NCI-H1048 (cell line): ENCODE measurements around the gene SNRNP200.
A peak's percentile ranks its signal among the peaks of the same experiment; 100 is the strongest.
"Not testable (repeated sequence)": the region's sequence is repeated elsewhere in the genome, so short reads cannot be mapped to it uniquely, and the experiment has no call there.

Experiments
- DNase-seq: peaks from one replicate; lab custom pipeline; 2025; lab: John Stamatoyannopoulos, UW

The SNRNP200 gene

GRCh38 chr2:96274355-96275056 is 30.8 kb downstream of the SNRNP200 start:
- DNase-seq = no peak

- no peak for DNase-seq
These were observed 31.6 kb downstream of the SNRNP200 start for GRCh38 chr2:96273763-96274162.

GRCh38 chr2:96271995-96272394 is 33.4 kb downstream of the SNRNP200 start:
- no peak for DNase-seq

GRCh38 chr2:96267159-96267971 is 38.0 kb downstream of the SNRNP200 start:
- no peak for DNase-seq

- DNase-seq = peak; percentile 94
These were observed 39.3 kb downstream of the SNRNP200 start, which contains the start of the genes CIAO1 and TMEM127 for GRCh38 chr2:96265840-96266679. Gene CIAO1 (plus strand): TSS chr2:96266225. CDS start chr2:96266351, 126 bp downstream. Gene TMEM127 (minus strand): TSS chr2:96265997. CDS start chr2:96265381, 616 bp downstream.

GRCh38 chr2:96265349-96265839 is 40.0 kb downstream of the SNRNP200 start:
- no peak for DNase-seq

- DNase-seq = no peak
These were observed 40.5 kb downstream of the SNRNP200 start for GRCh38 chr2:96264656-96265348.

GRCh38 chr2:96264086-96264485 is 41.3 kb downstream of the SNRNP200 start:
- no peak for DNase-seq

- no peak for DNase-seq
These were observed 43.0 kb downstream of the SNRNP200 start for GRCh38 chr2:96262306-96262705.

- DNase-seq = no peak
These were observed 43.9 kb downstream of the SNRNP200 start for GRCh38 chr2:96261328-96262003.

- DNase-seq = no peak
These were observed 44.7 kb downstream of the SNRNP200 start for GRCh38 chr2:96260387-96261260.

GRCh38 chr2:96259497-96259921 is 45.8 kb downstream of the SNRNP200 start:
- no peak for DNase-seq

GRCh38 chr2:96258166-96259022 is 47.0 kb downstream of the SNRNP200 start:
- no peak for DNase-seq

GRCh38 chr2:96257744-96258143 is 47.6 kb downstream of the SNRNP200 start:
- DNase-seq = not testable (repeated sequence)

- no peak for DNase-seq
These were observed 48.7 kb downstream of the SNRNP200 start for GRCh38 chr2:96256611-96257113.

- no peak for DNase-seq
These were observed 50.8 kb downstream of the SNRNP200 start for GRCh38 chr2:96254571-96254970.

- DNase-seq = no peak
These were observed 52.3 kb downstream of the SNRNP200 start for GRCh38 chr2:96253006-96253405.

GRCh38 chr2:96252526-96252925 is 52.8 kb downstream of the SNRNP200 start:
- no peak for DNase-seq
